Liver (tissue), 3 donors: ENCODE data around the gene APOB.

Source experiments
- CTCF ChIP-seq: fragments of 150-350 bp; IDR thresholded peaks from 2 replicates; pipeline ENCODE4 v1.5.1; 2017; ENCODE audit warnings: improper control_type of control experiment, low read depth, low read length; ENCODE audit not compliant: missing input control
- EGR1 ChIP-seq, 2 donors: IDR thresholded peaks; 2 replicates each; pipeline ENCODE4 v1.6.1; 2016 to 2018; ENCODE audit warnings: antibody characterized with exemption in 2 of 2, low read depth in 2 of 2
- FOXA1 ChIP-seq: IDR thresholded peaks from 2 replicates; pipeline ENCODE4 v1.6.1; 2016; ENCODE audit warnings: antibody characterized with exemption
- GABPA ChIP-seq, 2 donors: IDR thresholded peaks in 1 of 2; conservative IDR thresholded peaks in 1 of 2; 2 replicates each; pipeline ENCODE4 v1.6.1; 2016; ENCODE audit warnings: antibody characterized with exemption in 2 of 2, mild to moderate bottlenecking in 1 of 2, moderate library complexity in 1 of 2
- JUND ChIP-seq, 2 donors: IDR thresholded peaks; 2 replicates each; pipeline ENCODE4 v1.6.1; 2016; ENCODE audit warnings: antibody characterized with exemption in 2 of 2
- REST ChIP-seq: IDR thresholded peaks from 2 replicates; pipeline ENCODE4 v1.6.1; 2016; ENCODE audit warnings: antibody characterized with exemption, mild to moderate bottlenecking
- SP1 ChIP-seq: IDR thresholded peaks from 2 replicates; pipeline ENCODE4 v1.6.1; 2018; ENCODE audit warnings: antibody characterized with exemption, mild to moderate bottlenecking
- TAF1 ChIP-seq: conservative IDR thresholded peaks from 2 replicates; pipeline ENCODE4 v1.6.1; 2016; ENCODE audit warnings: antibody characterized with exemption, mild to moderate bottlenecking
- YY1 ChIP-seq: IDR thresholded peaks from 2 replicates; pipeline ENCODE4 v1.6.1; 2016; ENCODE audit warnings: antibody characterized with exemption, mild to moderate bottlenecking
- ZBTB33 ChIP-seq: IDR thresholded peaks from 2 replicates; pipeline ENCODE4 v1.6.1; 2016; ENCODE audit warnings: antibody characterized with exemption
- TF ChIP-seq, protein P1 (sequence below): IDR thresholded peaks from 2 replicates; pipeline ENCODE4 v1.6.1; 2016; ENCODE audit warnings: antibody characterized with exemption
- donor health status: healthy.
- donor health status: healthy.

DNA sequence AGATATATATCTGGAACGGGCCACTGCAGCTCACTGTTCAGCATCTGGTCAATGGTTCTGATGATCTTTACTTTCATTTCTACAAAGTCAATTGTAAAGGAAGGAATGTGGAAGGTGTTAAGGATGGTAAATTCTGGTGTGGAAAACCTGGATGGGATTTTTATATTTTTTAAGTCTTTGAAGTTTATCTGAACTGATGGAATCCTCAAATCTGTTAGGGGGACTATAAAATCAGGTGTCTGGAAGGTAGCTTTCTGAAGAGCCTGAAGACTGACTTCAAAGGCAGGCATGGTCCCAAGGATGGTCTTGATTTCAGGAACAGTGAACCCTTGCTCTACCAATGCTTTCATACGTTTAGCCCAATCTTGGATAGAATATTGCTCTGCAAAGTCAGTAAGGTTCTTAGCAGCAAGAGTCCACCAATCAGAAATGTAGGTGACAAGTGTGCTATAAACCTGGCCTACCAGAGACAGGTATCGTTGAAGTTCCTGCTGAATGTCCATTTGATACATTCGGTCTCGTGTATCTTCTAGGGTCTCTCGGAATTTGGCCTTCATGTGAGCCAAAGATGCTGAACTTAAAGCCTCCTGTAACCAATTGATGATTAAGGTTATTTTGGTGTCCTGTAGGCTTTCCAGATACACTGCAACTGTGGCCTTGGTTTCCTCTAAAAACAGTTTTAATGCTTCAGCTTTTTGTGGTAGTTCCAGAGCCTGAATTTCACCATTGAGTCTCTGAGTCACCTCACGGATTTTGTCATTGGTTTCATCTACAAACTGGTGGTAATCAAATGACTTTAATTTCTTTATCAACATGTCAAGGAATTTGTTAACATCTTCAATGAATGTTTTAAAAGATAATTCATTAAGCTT lies 34.8 kb downstream of the APOB start:
- TF ChIP-seq CTCF (no peak), GABPA (IDR thresholded peaks at IDR 0.05 in 1 of 2, conservative IDR thresholded peaks at IDR 0.05 in 1 of 2) (no peak), FOXA1 (no peak), TAF1 (no peak), ZBTB33 (peak; percentile 61), EGR1 (IDR thresholded peaks at IDR 0.05; ENCODE audit: low read depth in 2 of 2) (no peak), YY1 (no peak), REST (no peak), JUND (IDR thresholded peaks at IDR 0.05) (peak in 1 of 2 donors; percentile 31), SP1 (no peak)
- TF ChIP-seq, protein P1, sequence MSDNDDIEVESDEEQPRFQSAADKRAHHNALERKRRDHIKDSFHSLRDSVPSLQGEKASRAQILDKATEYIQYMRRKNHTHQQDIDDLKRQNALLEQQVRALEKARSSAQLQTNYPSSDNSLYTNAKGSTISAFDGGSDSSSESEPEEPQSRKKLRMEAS, result no peak
